ENCODE measurements around the gene KLF5.

KLF5 gene

GRCh38 chr13:73060251-73061160 is 1.7 kb downstream of the KLF5 start:
- peak in 1 of 6 experiments; percentile 27 for DNase-seq

- DNase-seq: no peak
These were observed 2.7 kb downstream of the KLF5 start for GRCh38 chr13:73061473-73061872.

- DNase-seq: no peak
These were observed 3.1 kb downstream of the KLF5 start for GRCh38 chr13:73061876-73062275.

- no peak for DNase-seq
These were observed 3.7 kb downstream of the KLF5 start for GRCh38 chr13:73062468-73062867.

GRCh38 chr13:73063166-73063565 is 4.4 kb downstream of the KLF5 start:
- no peak for DNase-seq

GRCh38 chr13:73065036-73065435 is 6.2 kb downstream of the KLF5 start:
- DNase-seq: no peak

- no peak for DNase-seq
These were observed 7.0 kb downstream of the KLF5 start for GRCh38 chr13:73065665-73066340.

- DNase-seq: no peak
These were observed 10.5 kb downstream of the KLF5 start for GRCh38 chr13:73069206-73069805.

- no peak for DNase-seq
These were observed 11.8 kb downstream of the KLF5 start for GRCh38 chr13:73070451-73071098.

GRCh38 chr13:73072239-73072900 is 13.6 kb downstream of the KLF5 start:
- no peak for DNase-seq

GRCh38 chr13:73073050-73073449 is 14.2 kb downstream of the KLF5 start:
- no peak for DNase-seq

- no peak for DNase-seq
These were observed 15.2 kb downstream of the KLF5 start for GRCh38 chr13:73074014-73074413.

GRCh38 chr13:73074926-73075325 is 16.1 kb downstream of the KLF5 start:
- DNase-seq: no peak

- DNase-seq: no peak
These were observed 16.7 kb downstream of the KLF5 start for GRCh38 chr13:73075546-73075945.

GRCh38 chr13:73075954-73076353 is 17.1 kb downstream of the KLF5 start:
- DNase-seq: no peak

- DNase-seq: no peak
These were observed 19.1 kb downstream of the KLF5 start for GRCh38 chr13:73077865-73078264.

GRCh38 chr13:73079359-73079758 is 20.6 kb downstream of the KLF5 start:
- DNase-seq: no peak

- no peak for DNase-seq
These were observed 22.6 kb downstream of the KLF5 start for GRCh38 chr13:73081256-73081915.

GRCh38 chr13:73082471-73082870 is 23.7 kb downstream of the KLF5 start:
- DNase-seq: no peak

- DNase-seq: no peak
These were observed 24.1 kb downstream of the KLF5 start for GRCh38 chr13:73082895-73083294.

GRCh38 chr13:73088332-73088935 is 29.6 kb downstream of the KLF5 start:
- DNase-seq: no peak

- no peak for DNase-seq
These were observed 30.4 kb downstream of the KLF5 start for GRCh38 chr13:73089213-73089612.

Measured in stimulated activated naive CD4-positive, alpha-beta T cell (primary cell).